Karpas-422 (cell line): ENCODE measurements around the gene SPOCK1. TPM values are rescaled to one million over a fixed set of nuclear protein-coding genes. Genes with fewer than 3 reads are reported as not detected.

Experiments
- DNase-seq: peaks from one replicate; pipeline ENCODE4 v3.0.0-alpha.2; 2015
- H2AFZ ChIP-seq: fragments of 200-600 bp; sonication (generic); 2 replicates; pipeline ENCODE4 v1.6.1; 2014; ENCODE audit warnings: antibody characterized with exemption, low read length, mixed read lengths
- H3K27ac ChIP-seq: fragments of 200-600 bp; sonication (generic); 2 replicates; pipeline ENCODE4 v1.5.1; 2014; ENCODE audit warnings: mild to moderate bottlenecking, low read length, moderate library complexity
- H3K27me3 ChIP-seq: fragments of 200-600 bp; sonication (generic); 2 replicates; pipeline ENCODE4 v1.6.1; 2014; ENCODE audit warnings: low read length, mixed read lengths
- H3K36me3 ChIP-seq: fragments of 200-600 bp; sonication (generic); 2 replicates; pipeline ENCODE4 v1.6.1; 2014; ENCODE audit warnings: low read length, mixed read lengths; ENCODE audit not compliant: insufficient read depth
- H3K4me1 ChIP-seq: fragments of 200-600 bp; sonication (generic); 2 replicates; pipeline ENCODE4 v1.6.1; 2014; ENCODE audit warnings: mild to moderate bottlenecking, low read length, mixed read lengths
- H3K4me2 ChIP-seq: fragments of 200-600 bp; sonication (generic); 2 replicates; pipeline ENCODE4 v1.6.1; 2014; ENCODE audit warnings: low read length, low read depth, mild to moderate bottlenecking; ENCODE audit not compliant: poor library complexity, severe bottlenecking
- H3K4me3 ChIP-seq: fragments of 200-600 bp; sonication (generic); 2 replicates; pipeline ENCODE4 v1.5.1; 2014; ENCODE audit warnings: mild to moderate bottlenecking, antibody characterized with exemption, low read length, mixed read lengths
- H3K79me2 ChIP-seq: fragments of 200-600 bp; sonication (generic); 2 replicates; pipeline ENCODE4 v1.6.1; 2014; ENCODE audit warnings: mild to moderate bottlenecking, low read length, mixed read lengths
- H3K9ac ChIP-seq: fragments of 200-600 bp; sonication (generic); 2 replicates; pipeline ENCODE4 v1.6.0; 2014; ENCODE audit warnings: low read length
- H3K9me2 ChIP-seq: fragments of 200-600 bp; sonication (generic), shearing (Covaris generic); replicated peaks from 2 replicates; pipeline ENCODE4 v1.6.0; 2014; ENCODE audit warnings: mild to moderate bottlenecking, low read length, moderate library complexity; ENCODE audit not compliant: insufficient read depth
- H3K9me3 ChIP-seq: fragments of 300-700, 200-600 bp; sonication (generic); 2 replicates; pipeline ENCODE4 v1.6.1; 2014; ENCODE audit warnings: low read length, mixed read lengths
- H4K20me1 ChIP-seq: fragments of 200-600 bp; sonication (generic); 2 replicates; pipeline ENCODE4 v1.6.1; 2014; ENCODE audit warnings: mild to moderate bottlenecking, antibody characterized with exemption, low read length, low read depth; ENCODE audit not compliant: insufficient read depth
- total RNA-seq: library from RNA; depleted of rRNA; stranded (reverse); fragments of >200 nt; shearing (Covaris generic); gene quantifications from 2 replicates; pipeline ENCODE4 v1.2.3, GENCODE V29; 2014; ENCODE audit warnings: low replicate concordance

Gene SPOCK1
- total RNA-seq, 1 experiment from 2014 or later: 1.0 TPM

- H3K4me1 ChIP-seq: no peaks in the 10 kb centered on the region
- H2AFZ ChIP-seq: no peak overlapping the region
- H3K4me2 ChIP-seq: no peak overlapping the region
- H3K79me2 ChIP-seq: no peaks in the 10 kb centered on the region
- DNase-seq: peak; percentile 53
- H3K27me3 ChIP-seq: no peaks in the 10 kb centered on the region
- no peak overlapping the region for H3K4me3 ChIP-seq
- H3K9ac ChIP-seq: no peak overlapping the region
- H3K9me3 ChIP-seq: peaks cover 6% of the 10 kb centered on the region; the same call in 1 of the 2 replicates
- no peaks in the 10 kb centered on the region for H3K36me3 ChIP-seq
- no peaks in the 10 kb centered on the region for H4K20me1 ChIP-seq
- H3K27ac ChIP-seq: no peak overlapping the region
- no peaks in the 10 kb centered on the region for H3K9me2 ChIP-seq
Measured at GRCh38 chr5:137037848-137038247, 461.3 kb downstream of the SPOCK1 start.

GRCh38 chr5:137036640-137037039 lies 462.5 kb downstream of the SPOCK1 start:
- Histone ChIP-seq H3K4me2 (no peak overlapping the region), H3K9ac (no peak overlapping the region), H3K27ac (no peak overlapping the region), H3K9me2 (no peaks in the 10 kb centered on the region), H3K27me3 (no peaks in the 10 kb centered on the region), H3K4me1 (no peaks in the 10 kb centered on the region), H3K36me3 (no peaks in the 10 kb centered on the region), H2AFZ (no peak overlapping the region), H4K20me1 (no peaks in the 10 kb centered on the region), H3K9me3 (no peaks in the 10 kb centered on the region), H3K4me3 (no peak overlapping the region), H3K79me2 (no peaks in the 10 kb centered on the region)
- no peak for DNase-seq

- Histone ChIP-seq H3K4me2 (no peak overlapping the region), H2AFZ (no peak overlapping the region), H3K4me3 (no peak overlapping the region), H3K4me1 (no peaks in the 10 kb centered on the region), H4K20me1 (no peaks in the 10 kb centered on the region), H3K9me3 (no peaks in the 10 kb centered on the region), H3K27me3 (no peaks in the 10 kb centered on the region), H3K79me2 (no peaks in the 10 kb centered on the region), H3K9me2 (no peaks in the 10 kb centered on the region), H3K9ac (no peak overlapping the region), H3K27ac (no peak overlapping the region), H3K36me3 (no peaks in the 10 kb centered on the region)
- DNase-seq: no peak
Measured at GRCh38 chr5:137035480-137035878, 463.6 kb downstream of the SPOCK1 start.

DNA sequence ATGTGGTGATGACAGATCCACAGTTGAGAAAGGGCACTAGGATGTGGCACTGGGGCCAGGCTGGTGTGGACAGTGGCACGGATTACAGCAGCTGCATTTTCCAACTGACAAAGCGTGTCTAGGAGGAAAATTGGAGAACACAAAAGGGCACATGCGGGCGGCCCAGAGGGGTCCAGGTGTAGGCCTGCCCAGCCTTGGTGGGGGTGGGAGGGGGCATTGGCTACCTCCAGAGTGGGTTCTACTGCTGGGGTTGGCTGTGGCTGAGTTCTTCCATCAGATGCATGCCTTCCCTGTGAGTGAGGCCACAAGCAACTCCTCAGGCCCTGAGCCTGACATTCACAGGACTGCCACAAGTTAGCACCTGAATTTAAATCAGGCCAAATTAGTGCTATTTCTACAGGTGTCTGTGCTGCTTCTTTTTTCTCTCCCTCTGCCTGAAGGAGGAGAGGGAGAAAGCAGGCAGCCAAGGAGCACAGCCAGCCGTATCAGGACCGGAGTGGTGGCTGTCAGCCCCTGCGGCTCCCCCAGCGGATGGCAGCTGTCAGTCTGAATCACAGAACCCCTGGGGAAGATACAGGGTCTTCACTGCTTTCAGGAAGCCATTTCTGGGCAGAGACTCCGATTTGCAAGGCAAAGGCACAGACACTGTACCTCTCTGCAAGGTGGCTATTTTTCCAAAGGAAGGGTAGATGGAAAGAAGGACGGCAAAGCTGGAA lies 464.2 kb downstream of the SPOCK1 start:
- no peak overlapping the region for H3K9ac ChIP-seq
- no peaks in the 10 kb centered on the region for H4K20me1 ChIP-seq
- H3K27me3 ChIP-seq: no peaks in the 10 kb centered on the region
- H3K27ac ChIP-seq: no peak overlapping the region
- H3K9me3 ChIP-seq: no peaks in the 10 kb centered on the region
- no peak overlapping the region for H3K4me2 ChIP-seq
- H3K79me2 ChIP-seq: no peaks in the 10 kb centered on the region
- H3K4me3 ChIP-seq: no peak overlapping the region
- no peak for DNase-seq
- no peaks in the 10 kb centered on the region for H3K36me3 ChIP-seq
- no peak overlapping the region for H2AFZ ChIP-seq
- H3K4me1 ChIP-seq: no peaks in the 10 kb centered on the region
- H3K9me2 ChIP-seq: no peaks in the 10 kb centered on the region

DNA sequence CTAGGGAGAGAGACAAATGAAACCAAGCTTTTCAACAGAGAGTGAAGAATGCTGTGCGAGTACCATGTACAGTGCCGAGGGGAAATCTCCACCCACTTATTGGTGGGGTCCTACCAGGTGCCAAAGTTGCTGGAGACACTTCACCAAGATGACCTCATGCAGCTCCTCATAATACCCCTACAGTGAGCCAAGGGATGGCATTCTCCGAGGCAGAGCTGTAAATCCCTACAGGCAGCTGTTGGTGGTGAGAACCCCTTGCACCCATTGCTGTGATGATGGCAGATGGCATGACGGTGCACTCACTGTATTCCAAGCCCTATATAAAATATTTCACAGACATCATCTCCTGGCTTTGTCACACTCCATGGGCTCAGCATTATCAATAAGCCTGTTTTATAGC lies 464.9 kb downstream of the SPOCK1 start:
- no peaks in the 10 kb centered on the region for H4K20me1 ChIP-seq
- H3K9me2 ChIP-seq: no peaks in the 10 kb centered on the region
- no peaks in the 10 kb centered on the region for H3K79me2 ChIP-seq
- no peak for DNase-seq
- no peaks in the 10 kb centered on the region for H3K36me3 ChIP-seq
- no peak overlapping the region for H3K27ac ChIP-seq
- H3K9ac ChIP-seq: no peak overlapping the region
- no peak overlapping the region for H3K4me3 ChIP-seq
- H2AFZ ChIP-seq: no peak overlapping the region
- H3K9me3 ChIP-seq: no peaks in the 10 kb centered on the region
- no peaks in the 10 kb centered on the region for H3K4me1 ChIP-seq
- H3K4me2 ChIP-seq: no peak overlapping the region
- no peaks in the 10 kb centered on the region for H3K27me3 ChIP-seq

DNA sequence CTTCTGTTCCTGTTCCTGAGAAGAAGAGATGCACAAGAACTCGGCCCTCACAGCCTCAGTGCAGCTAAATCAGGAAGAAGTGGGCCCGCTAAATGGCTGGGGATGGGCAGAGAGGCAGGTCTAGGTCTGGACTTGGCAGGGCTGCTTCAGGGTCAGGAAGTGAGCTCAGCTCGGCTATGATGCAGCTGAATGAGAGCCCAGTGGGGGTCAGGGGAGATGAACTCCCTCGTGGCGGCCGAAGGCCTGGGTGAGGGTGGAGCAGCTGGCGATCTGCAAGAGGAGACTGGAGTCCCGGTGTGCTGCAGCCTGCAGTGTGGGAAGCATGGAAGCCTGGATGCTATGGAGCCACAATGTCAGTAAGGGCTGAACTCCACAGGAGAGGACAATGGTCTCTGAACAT lies 466.2 kb downstream of the SPOCK1 start:
- H3K4me3 ChIP-seq: no peak overlapping the region
- no peak for DNase-seq
- H3K9ac ChIP-seq: no peak overlapping the region
- no peak overlapping the region for H3K4me2 ChIP-seq
- H3K27me3 ChIP-seq: no peaks in the 10 kb centered on the region
- no peaks in the 10 kb centered on the region for H3K4me1 ChIP-seq
- H3K9me3 ChIP-seq: no peaks in the 10 kb centered on the region
- no peaks in the 10 kb centered on the region for H3K36me3 ChIP-seq
- H3K9me2 ChIP-seq: no peaks in the 10 kb centered on the region
- H3K79me2 ChIP-seq: no peaks in the 10 kb centered on the region
- H3K27ac ChIP-seq: no peak overlapping the region
- no peaks in the 10 kb centered on the region for H4K20me1 ChIP-seq
- H2AFZ ChIP-seq: no peak overlapping the region

DNA sequence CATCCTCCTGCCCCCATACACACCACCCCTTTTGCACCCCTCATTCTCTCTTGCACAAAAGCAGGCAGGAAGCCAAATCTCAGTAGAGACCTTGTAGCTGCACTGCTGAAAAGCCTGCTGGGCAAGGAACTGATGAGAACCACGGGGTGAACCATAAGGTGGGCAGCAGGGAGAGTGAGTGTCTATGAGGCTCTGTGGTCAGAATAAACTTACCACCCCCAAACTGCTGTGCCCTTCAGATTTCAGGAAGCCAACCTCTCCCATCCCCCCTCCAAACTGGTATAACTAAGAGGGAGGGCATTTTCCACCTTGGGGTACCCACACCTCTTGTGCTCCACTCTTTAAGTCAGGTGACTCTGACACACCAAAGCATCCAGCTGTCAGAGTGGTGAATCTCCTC lies 471.4 kb downstream of the SPOCK1 start:
- H3K4me3 ChIP-seq: no peak overlapping the region
- no peaks in the 10 kb centered on the region for H3K36me3 ChIP-seq
- H2AFZ ChIP-seq: no peak overlapping the region
- no peak for DNase-seq
- H3K4me2 ChIP-seq: no peak overlapping the region
- H3K9me2 ChIP-seq: no peaks in the 10 kb centered on the region
- H4K20me1 ChIP-seq: no peaks in the 10 kb centered on the region
- no peak overlapping the region for H3K27ac ChIP-seq
- H3K79me2 ChIP-seq: no peaks in the 10 kb centered on the region
- H3K4me1 ChIP-seq: peaks cover 8% of the 10 kb centered on the region
- H3K9me3 ChIP-seq: no peaks in the 10 kb centered on the region
- H3K27me3 ChIP-seq: no peaks in the 10 kb centered on the region
- H3K9ac ChIP-seq: no peak overlapping the region

- Histone ChIP-seq H3K4me1 (peaks cover 8% of the 10 kb centered on the region), H3K4me3 (no peak overlapping the region), H3K79me2 (no peaks in the 10 kb centered on the region), H3K36me3 (no peaks in the 10 kb centered on the region), H3K4me2 (no peak overlapping the region), H4K20me1 (no peaks in the 10 kb centered on the region), H2AFZ (no peak overlapping the region), H3K9me3 (no peaks in the 10 kb centered on the region), H3K27ac (no peak overlapping the region), H3K27me3 (no peaks in the 10 kb centered on the region), H3K9me2 (no peaks in the 10 kb centered on the region), H3K9ac (no peak overlapping the region)
- DNase-seq: no peak
Measured at GRCh38 chr5:137026296-137026695, 472.8 kb downstream of the SPOCK1 start.
